RWPE2 (cell line): ENCODE data around the gene P2RX2.

Experiments
- ATAC-seq: fragments of 200-7000 bp; cut with Tn5 transposase; 3 replicates; pipeline ENCODE4 v1.9.1; 2021; ENCODE audit warnings: low read depth
- DNase-seq: peaks from one replicate; pipeline ENCODE4 v3.0.0-alpha.2; 2020; ENCODE audit warnings: low spot score
- H3K27ac ChIP-seq: fragments of 450-650 bp; 2 replicates; pipeline ENCODE4 v1.5.1; 2017; ENCODE audit warnings: mild to moderate bottlenecking; ENCODE audit not compliant: poor library complexity, severe bottlenecking
- H3K27me3 ChIP-seq: fragments of 250-450 bp; sonication (Bioruptor Pico); 2 replicates; pipeline ENCODE4 v1.5.1; 2021; ENCODE audit warnings: mild to moderate bottlenecking, moderate library complexity; ENCODE audit not compliant: insufficient read depth, poor library complexity, severe bottlenecking
- H3K36me3 ChIP-seq: fragments of 250-450 bp; sonication (Bioruptor Pico); 2 replicates; pipeline ENCODE4 v1.5.1; 2020; ENCODE audit warnings: low read depth, mild to moderate bottlenecking, moderate library complexity
- H3K4me1 ChIP-seq: fragments of 250-450 bp; sonication (Bioruptor Pico); 2 replicates; pipeline ENCODE4 v1.5.1; 2021; ENCODE audit warnings: mild to moderate bottlenecking, moderate library complexity; ENCODE audit not compliant: insufficient read depth, poor library complexity, severe bottlenecking
- H3K4me3 ChIP-seq: fragments of 250-450 bp; sonication (Bioruptor Pico); 2 replicates; pipeline ENCODE4 v1.5.1; 2021; ENCODE audit warnings: mild to moderate bottlenecking, moderate library complexity; ENCODE audit not compliant: severe bottlenecking
- H3K9me3 ChIP-seq: fragments of 250-450 bp; sonication (Bioruptor Pico); 2 replicates; pipeline ENCODE4 v1.5.1; 2021; ENCODE audit warnings: mild to moderate bottlenecking, moderate library complexity; ENCODE audit not compliant: severe bottlenecking
- TF ChIP-seq, protein P1 (sequence below): fragments of 450-650 bp; IDR thresholded peaks from one replicate; pipeline ENCODE4 v1.5.1; 2017; ENCODE audit warnings: mild to moderate bottlenecking, moderate library complexity; ENCODE audit not compliant: poor library complexity, severe bottlenecking

Gene P2RX2

DNA sequence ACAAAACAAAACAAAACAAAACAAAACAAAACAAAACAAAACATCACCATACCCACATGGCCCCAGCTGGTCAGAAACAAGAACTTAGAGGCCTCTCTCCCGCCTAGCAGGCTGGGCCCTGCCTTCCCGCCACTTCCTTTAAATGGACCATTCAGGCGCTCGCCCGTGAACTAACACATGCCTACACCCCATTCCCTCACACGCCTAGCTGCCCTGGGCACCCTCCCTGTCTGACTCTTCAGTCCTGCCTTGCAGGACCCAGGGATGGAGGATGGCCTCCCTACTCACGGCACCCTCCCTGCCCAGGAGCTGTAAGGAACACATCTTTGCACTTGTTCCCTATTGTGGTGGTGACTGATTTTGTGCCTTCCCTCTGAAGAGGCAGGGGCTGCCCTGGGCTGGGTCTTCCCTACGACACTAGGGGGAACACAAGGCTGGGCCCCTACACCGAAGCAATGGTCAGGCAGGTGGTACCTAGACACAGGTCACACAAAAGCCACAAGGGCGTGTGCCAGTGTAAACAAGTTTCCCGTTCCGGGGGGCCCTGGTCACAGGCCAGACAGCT lies 21.5 kb downstream of the P2RX2 start:
- Histone ChIP-seq H3K27me3 (no peaks in the 10 kb centered on the region), H3K9me3 (no peaks in the 10 kb centered on the region), H3K36me3 (peaks cover 64% of the 10 kb centered on the region), H3K4me1 (no peaks in the 10 kb centered on the region), H3K4me3 (no peak overlapping the region), H3K27ac (no peak overlapping the region)
- DNase-seq = no peak
- 0 out of 3 replicates have a peak, but pooled peaks have one; percentile 7 for ATAC-seq
- TF ChIP-seq, protein P1, sequence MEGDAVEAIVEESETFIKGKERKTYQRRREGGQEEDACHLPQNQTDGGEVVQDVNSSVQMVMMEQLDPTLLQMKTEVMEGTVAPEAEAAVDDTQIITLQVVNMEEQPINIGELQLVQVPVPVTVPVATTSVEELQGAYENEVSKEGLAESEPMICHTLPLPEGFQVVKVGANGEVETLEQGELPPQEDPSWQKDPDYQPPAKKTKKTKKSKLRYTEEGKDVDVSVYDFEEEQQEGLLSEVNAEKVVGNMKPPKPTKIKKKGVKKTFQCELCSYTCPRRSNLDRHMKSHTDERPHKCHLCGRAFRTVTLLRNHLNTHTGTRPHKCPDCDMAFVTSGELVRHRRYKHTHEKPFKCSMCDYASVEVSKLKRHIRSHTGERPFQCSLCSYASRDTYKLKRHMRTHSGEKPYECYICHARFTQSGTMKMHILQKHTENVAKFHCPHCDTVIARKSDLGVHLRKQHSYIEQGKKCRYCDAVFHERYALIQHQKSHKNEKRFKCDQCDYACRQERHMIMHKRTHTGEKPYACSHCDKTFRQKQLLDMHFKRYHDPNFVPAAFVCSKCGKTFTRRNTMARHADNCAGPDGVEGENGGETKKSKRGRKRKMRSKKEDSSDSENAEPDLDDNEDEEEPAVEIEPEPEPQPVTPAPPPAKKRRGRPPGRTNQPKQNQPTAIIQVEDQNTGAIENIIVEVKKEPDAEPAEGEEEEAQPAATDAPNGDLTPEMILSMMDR = no peak

DNA sequence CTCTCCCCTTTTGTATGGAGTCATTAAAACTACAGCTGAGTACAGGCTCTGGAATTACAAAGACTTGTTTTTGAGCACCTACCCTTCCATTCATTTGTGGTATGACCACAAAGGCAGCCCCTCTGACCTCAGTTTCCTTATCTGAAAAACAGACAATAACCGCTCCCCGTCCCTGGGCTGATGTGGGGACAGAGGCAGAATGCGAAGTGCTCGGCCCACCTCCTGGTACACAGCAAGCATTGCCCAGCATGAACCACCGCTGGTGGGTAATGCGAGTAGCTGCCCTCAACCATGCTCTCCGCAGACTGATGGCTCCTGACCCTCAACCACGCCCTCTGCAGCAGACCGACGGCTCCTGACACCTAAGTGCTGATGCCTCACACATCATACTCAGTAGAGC lies 22.4 kb downstream of the P2RX2 start:
- TF ChIP-seq, protein P1 = no peak
- Histone ChIP-seq H3K4me3 (no peak overlapping the region), H3K9me3 (no peaks in the 10 kb centered on the region), H3K36me3 (peaks cover 59% of the 10 kb centered on the region), H3K27ac (no peak overlapping the region), H3K27me3 (no peaks in the 10 kb centered on the region), H3K4me1 (no peaks in the 10 kb centered on the region)
- no peak for ATAC-seq
- DNase-seq = no peak

DNA sequence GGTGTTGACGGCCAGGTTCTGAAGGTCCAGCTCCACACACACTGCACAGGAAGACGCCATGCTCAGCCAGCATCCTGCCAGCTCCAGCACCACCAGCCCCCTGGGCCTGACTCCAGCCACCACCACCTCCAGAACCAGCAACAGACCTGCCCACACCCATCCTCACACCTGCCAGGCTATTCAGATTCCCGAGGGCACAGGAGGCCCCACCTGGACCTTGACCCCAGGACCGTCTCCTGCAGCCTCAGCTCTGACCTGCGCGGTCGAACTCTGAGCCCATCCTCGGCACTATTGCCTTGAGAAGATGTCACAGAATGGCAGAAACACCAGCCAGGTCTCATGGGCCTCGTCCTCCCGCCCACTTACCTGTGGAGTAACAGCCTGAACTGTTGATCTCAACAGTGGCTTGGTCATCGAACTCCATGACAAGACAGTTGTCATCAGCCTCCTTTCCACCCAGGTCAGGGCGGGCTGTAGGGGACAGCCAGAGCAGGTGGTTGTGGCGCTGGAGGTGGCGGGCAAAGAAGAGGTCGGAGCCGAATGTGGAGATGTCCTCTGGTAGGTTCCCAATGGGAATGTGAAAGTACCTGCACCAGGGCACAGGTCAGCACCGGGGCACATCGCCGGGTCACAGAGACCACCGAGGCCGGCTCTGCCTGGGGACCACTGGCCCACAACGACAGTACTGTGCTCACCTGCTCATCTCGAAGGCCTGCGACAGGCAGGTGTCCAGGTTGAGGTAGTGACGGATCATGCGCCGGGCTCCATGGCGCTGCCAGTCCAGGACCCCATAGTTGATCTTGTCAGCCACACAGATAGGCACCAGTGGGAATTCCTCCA lies 23.5 kb downstream of the P2RX2 start:
- peaks cover 64% of the 10 kb centered on the region for H3K36me3 ChIP-seq
- H3K9me3 ChIP-seq = no peaks in the 10 kb centered on the region
- TF ChIP-seq, protein P1 = no peak
- ATAC-seq = no peak
- H3K27me3 ChIP-seq = no peaks in the 10 kb centered on the region
- H3K4me3 ChIP-seq = no peak overlapping the region
- no peak for DNase-seq
- no peak overlapping the region for H3K27ac ChIP-seq
- no peaks in the 10 kb centered on the region for H3K4me1 ChIP-seq

DNA sequence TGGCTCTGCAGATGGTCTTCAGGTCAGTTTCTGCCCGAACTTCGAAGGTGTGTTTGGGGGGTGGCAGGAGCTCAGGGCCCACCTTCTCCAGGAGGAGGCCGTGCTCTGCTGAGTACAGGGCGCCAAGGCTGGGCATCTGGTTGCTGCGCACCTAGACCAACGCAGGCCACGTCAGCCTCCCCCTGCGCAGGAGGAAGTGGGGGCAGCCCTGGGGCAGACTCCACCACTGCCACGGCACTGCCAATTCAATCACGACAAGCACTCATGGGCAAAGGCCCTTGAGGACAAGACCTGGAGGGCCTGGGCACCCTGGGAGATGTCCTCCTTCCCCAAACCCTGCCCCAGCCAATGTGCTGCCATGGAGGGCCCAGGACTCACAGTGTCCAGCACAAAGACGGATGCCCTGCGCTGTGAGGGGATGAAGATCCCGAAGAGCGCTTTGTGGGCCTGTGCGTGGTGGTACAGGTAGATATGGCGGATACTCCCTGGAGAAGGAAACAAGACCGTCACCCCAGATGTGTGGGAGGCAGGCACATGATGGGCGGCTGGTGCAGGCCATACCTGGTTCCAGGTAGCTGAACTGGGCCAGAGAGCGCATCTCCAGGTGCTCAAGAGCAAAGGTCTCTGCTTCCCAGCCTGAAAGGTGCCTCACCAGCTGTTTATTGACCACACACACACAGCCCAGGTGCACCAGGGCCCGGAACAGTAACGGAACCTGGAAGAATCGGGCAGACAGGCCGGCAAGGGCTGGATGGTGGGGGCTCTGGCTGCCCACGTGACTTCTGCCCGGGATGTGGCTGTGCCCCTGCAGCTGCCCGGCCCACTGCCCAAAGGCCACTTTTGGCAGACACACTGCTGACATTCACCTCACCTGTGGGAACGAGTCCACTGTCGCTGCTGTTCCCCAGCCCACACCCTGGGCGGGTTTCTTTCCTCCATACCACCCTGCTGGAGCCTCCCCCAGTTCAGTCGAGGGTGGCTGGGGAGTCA lies 24.6 kb downstream of the P2RX2 start:
- peaks cover 64% of the 10 kb centered on the region for H3K36me3 ChIP-seq

More for the DNA sequence above, 24.6 kb downstream of the P2RX2 start:
- no peaks in the 10 kb centered on the region for H3K27me3 ChIP-seq
- H3K4me3 ChIP-seq = no peak overlapping the region
- DNase-seq (no peak), ATAC-seq (no peak)
- H3K9me3 ChIP-seq = no peaks in the 10 kb centered on the region
- no peaks in the 10 kb centered on the region for H3K4me1 ChIP-seq
- no peak overlapping the region for H3K27ac ChIP-seq
- TF ChIP-seq, protein P1 = no peak
